Measurements from ENCODE around the gene TENM4. TPM values are rescaled to one million over a fixed set of nuclear protein-coding genes. Genes with fewer than 3 reads are reported as not detected.
"Not testable (repeated sequence)": the region's sequence is repeated elsewhere in the genome, so short reads cannot be mapped to it uniquely, and the experiment has no call there.

TENM4 gene
- polyA plus RNA-seq, 3 donors from 2014 or later = not detected

- Mint-ChIP-seq H3K27ac (no peak overlapping the region), H3K27me3 (ENCODE audit: low read depth in 3 of 3) (peaks cover 2 to 8% (median 5%) of the 10 kb centered on the region in 3 donors), H3K9me3 (peaks cover 0 to 16% (median 2%) of the 10 kb centered on the region in 6 donors), H3K4me1 (no peaks in the 10 kb centered on the region), H3K4me3 (no peak overlapping the region), H3K36me3 (peaks cover 0 to 3% (median 0%) of the 10 kb centered on the region in 3 donors)
- DNase-seq = no peak
These were observed 446.9 kb downstream of the TENM4 start for GRCh38 chr11:78993802-78994430.

- peaks cover 2 to 5% (median 4%) of the 10 kb centered on the region in 3 donors for H3K27me3 Mint-ChIP-seq (ENCODE audit: low read depth in 3 of 3)
- no peak for DNase-seq
- peaks cover 0 to 6% (median 0%) of the 10 kb centered on the region in 6 donors for H3K9me3 Mint-ChIP-seq
- no peaks in the 10 kb centered on the region for H3K36me3 Mint-ChIP-seq
- H3K4me3 Mint-ChIP-seq = no peak overlapping the region
- H3K4me1 Mint-ChIP-seq = no peaks in the 10 kb centered on the region
- no peak overlapping the region for H3K27ac Mint-ChIP-seq
These were observed 449.1 kb downstream of the TENM4 start for GRCh38 chr11:78991681-78992080.

- no peaks in the 10 kb centered on the region for H3K4me1 Mint-ChIP-seq
- H3K27ac Mint-ChIP-seq = no peak overlapping the region
- peaks cover 2 to 6% (median 3%) of the 10 kb centered on the region in 3 donors for H3K27me3 Mint-ChIP-seq (ENCODE audit: low read depth in 3 of 3)
- H3K4me3 Mint-ChIP-seq = no peak overlapping the region
- H3K36me3 Mint-ChIP-seq = no peaks in the 10 kb centered on the region
- no peak for DNase-seq
- peaks cover 0 to 6% (median 0%) of the 10 kb centered on the region in 6 donors for H3K9me3 Mint-ChIP-seq
These were observed 450.6 kb downstream of the TENM4 start for GRCh38 chr11:78990261-78990660.

- H3K9me3 Mint-ChIP-seq = no peaks in the 10 kb centered on the region
- H3K36me3 Mint-ChIP-seq = no peaks in the 10 kb centered on the region
- H3K4me3 Mint-ChIP-seq = no peak overlapping the region
- H3K4me1 Mint-ChIP-seq = no peaks in the 10 kb centered on the region
- DNase-seq = no peak
- H3K27ac Mint-ChIP-seq = no peak overlapping the region
- H3K27me3 Mint-ChIP-seq (ENCODE audit: low read depth in 3 of 3) = peaks cover 0 to 6% (median 6%) of the 10 kb centered on the region in 3 donors
These were observed 453.1 kb downstream of the TENM4 start for GRCh38 chr11:78987748-78988147.

- no peak for DNase-seq
- H3K27ac Mint-ChIP-seq = no peak overlapping the region
These were observed 454.5 kb downstream of the TENM4 start for GRCh38 chr11:78986305-78986704.

GRCh38 chr11:78985663-78986062 lies 455.2 kb downstream of the TENM4 start:
- Mint-ChIP-seq H3K4me3 (no peak overlapping the region), H3K27me3 (ENCODE audit: low read depth in 3 of 3) (peaks cover 0 to 7% (median 3%) of the 10 kb centered on the region in 3 donors), H3K4me1 (no peaks in the 10 kb centered on the region), H3K9me3 (no peaks in the 10 kb centered on the region), H3K27ac (no peak overlapping the region), H3K36me3 (no peaks in the 10 kb centered on the region)
- DNase-seq = no peak

More at GRCh38 chr11:78986305-78986704, 454.5 kb downstream of the TENM4 start:
- Mint-ChIP-seq H3K4me3 (no peak overlapping the region), H3K9me3 (no peaks in the 10 kb centered on the region), H3K27me3 (ENCODE audit: low read depth in 3 of 3) (peaks cover 0 to 7% (median 6%) of the 10 kb centered on the region in 3 donors), H3K36me3 (no peaks in the 10 kb centered on the region), H3K4me1 (no peaks in the 10 kb centered on the region)

GRCh38 chr11:78982473-78982872 lies 458.4 kb downstream of the TENM4 start:
- Mint-ChIP-seq H3K4me3 (no peak overlapping the region), H3K27me3 (ENCODE audit: low read depth in 3 of 3) (peaks cover 0 to 7% (median 5%) of the 10 kb centered on the region in 3 donors), H3K9me3 (no peaks in the 10 kb centered on the region), H3K27ac (no peak overlapping the region), H3K4me1 (no peaks in the 10 kb centered on the region), H3K36me3 (no peaks in the 10 kb centered on the region)
- DNase-seq = no peak

- Mint-ChIP-seq H3K27ac (no peak overlapping the region), H3K36me3 (no peaks in the 10 kb centered on the region), H3K4me1 (no peaks in the 10 kb centered on the region), H3K27me3 (ENCODE audit: low read depth in 3 of 3) (peaks cover 0 to 7% (median 4%) of the 10 kb centered on the region in 3 donors), H3K4me3 (no peak overlapping the region), H3K9me3 (no peaks in the 10 kb centered on the region)
- no peak for DNase-seq
These were observed 459.7 kb downstream of the TENM4 start for GRCh38 chr11:78981153-78981552.

- Mint-ChIP-seq H3K9me3 (peaks cover 0 to 4% (median 1%) of the 10 kb centered on the region in 6 donors), H3K27ac (no peak overlapping the region), H3K4me1 (no peaks in the 10 kb centered on the region), H3K27me3 (ENCODE audit: low read depth in 3 of 3) (peaks cover 0 to 7% (median 2%) of the 10 kb centered on the region in 3 donors), H3K4me3 (no peak overlapping the region), H3K36me3 (no peaks in the 10 kb centered on the region)
- no peak for DNase-seq
These were observed 462.0 kb downstream of the TENM4 start for GRCh38 chr11:78978831-78979230.

GRCh38 chr11:78977848-78978247 lies 463.0 kb downstream of the TENM4 start:
- H3K4me1 Mint-ChIP-seq; DNase-seq; H3K9me3 Mint-ChIP-seq; H3K27me3 Mint-ChIP-seq (ENCODE audit: low read depth in 3 of 3); H3K4me3 Mint-ChIP-seq; H3K36me3 Mint-ChIP-seq; H3K27ac Mint-ChIP-seq: not testable (repeated sequence)

- Mint-ChIP-seq H3K4me3 (no peak overlapping the region), H3K9me3 (peaks cover 0 to 4% (median 1%) of the 10 kb centered on the region in 6 donors), H3K36me3 (no peaks in the 10 kb centered on the region), H3K27ac (no peak overlapping the region), H3K4me1 (no peaks in the 10 kb centered on the region), H3K27me3 (ENCODE audit: low read depth in 3 of 3) (peaks cover 0 to 6% (median 2%) of the 10 kb centered on the region in 3 donors)
- no peak for DNase-seq
These were observed 463.8 kb downstream of the TENM4 start for GRCh38 chr11:78977009-78977408.

GRCh38 chr11:78975081-78975480 lies 465.7 kb downstream of the TENM4 start:
- Mint-ChIP-seq H3K4me3 (no peak overlapping the region), H3K9me3 (peaks cover 0 to 4% (median 1%) of the 10 kb centered on the region in 6 donors), H3K27me3 (ENCODE audit: low read depth in 3 of 3) (peaks cover 0 to 6% (median 2%) of the 10 kb centered on the region in 3 donors), H3K4me1 (no peaks in the 10 kb centered on the region), H3K36me3 (no peaks in the 10 kb centered on the region), H3K27ac (no peak overlapping the region)
- no peak for DNase-seq

GRCh38 chr11:78973876-78974275 lies 467.0 kb downstream of the TENM4 start:
- Mint-ChIP-seq H3K4me1 (no peaks in the 10 kb centered on the region), H3K27me3 (ENCODE audit: low read depth in 3 of 3) (peaks cover 0 to 4% (median 2%) of the 10 kb centered on the region in 3 donors), H3K4me3 (no peak overlapping the region), H3K9me3 (peaks cover 0 to 4% (median 1%) of the 10 kb centered on the region in 6 donors), H3K36me3 (no peaks in the 10 kb centered on the region), H3K27ac (no peak overlapping the region)
- no peak for DNase-seq

- no peaks in the 10 kb centered on the region for H3K36me3 Mint-ChIP-seq
- DNase-seq = no peak
- H3K4me3 Mint-ChIP-seq = no peak overlapping the region
- peaks cover 0 to 4% (median 1%) of the 10 kb centered on the region in 6 donors for H3K9me3 Mint-ChIP-seq
- no peak overlapping the region for H3K27ac Mint-ChIP-seq
- peaks cover 0 to 6% (median 2%) of the 10 kb centered on the region in 3 donors for H3K27me3 Mint-ChIP-seq (ENCODE audit: low read depth in 3 of 3)
- H3K4me1 Mint-ChIP-seq = no peaks in the 10 kb centered on the region
These were observed 468.2 kb downstream of the TENM4 start for GRCh38 chr11:78972590-78972989.

- H3K27ac Mint-ChIP-seq = no peak overlapping the region
- H3K27me3 Mint-ChIP-seq (ENCODE audit: low read depth in 3 of 3) = peaks cover 0 to 6% (median 2%) of the 10 kb centered on the region in 3 donors
- H3K9me3 Mint-ChIP-seq = peaks cover 0 to 4% (median 1%) of the 10 kb centered on the region in 6 donors
- DNase-seq = no peak
- no peaks in the 10 kb centered on the region for H3K36me3 Mint-ChIP-seq
- no peak overlapping the region for H3K4me3 Mint-ChIP-seq
- H3K4me1 Mint-ChIP-seq = no peaks in the 10 kb centered on the region
These were observed 468.7 kb downstream of the TENM4 start for GRCh38 chr11:78972177-78972576.

All from immature natural killer cell (primary cell).